Measurements from ENCODE around the gene PTX4.

PTX4 gene

GRCh38 chr16:1502092-1503004, 13.6 kb upstream of the PTX4 start:
- no peak overlapping the region for H3K27ac Mint-ChIP-seq (ENCODE audit: low read depth)
- no peak for ATAC-seq (replicated peaks; ENCODE audit: extremely low read depth, poor library complexity, severe bottlenecking)
- H3K36me3 Mint-ChIP-seq (ENCODE audit: insufficient read depth), result peaks cover 16% of the 10 kb centered on the region

GRCh38 chr16:1501630-1502029, 12.9 kb upstream of the PTX4 start:
- Mint-ChIP-seq H3K4me1 (no peaks in the 10 kb centered on the region), H3K9me3 (no peaks in the 10 kb centered on the region), H3K4me3 (no peak overlapping the region), H3K27me3 (no peaks in the 10 kb centered on the region), H3K36me3 (ENCODE audit: insufficient read depth) (peaks cover 16% of the 10 kb centered on the region), H3K27ac (ENCODE audit: low read depth) (no peak overlapping the region)
- ATAC-seq (replicated peaks; ENCODE audit: extremely low read depth, poor library complexity, severe bottlenecking) (no peak), DNase-seq (ENCODE audit: low spot score in 2 of 2) (no peak)

More at GRCh38 chr16:1502092-1503004, 13.6 kb upstream of the PTX4 start:
- Mint-ChIP-seq H3K27me3 (no peaks in the 10 kb centered on the region), H3K9me3 (no peaks in the 10 kb centered on the region), H3K4me3 (no peak overlapping the region), H3K4me1 (no peaks in the 10 kb centered on the region)
- DNase-seq (ENCODE audit: low spot score in 2 of 2), result no peak

GRCh38 chr16:1500465-1501150, 11.9 kb upstream of the PTX4 start:
- no peaks in the 10 kb centered on the region for H3K27me3 Mint-ChIP-seq
- no peak for ATAC-seq (replicated peaks; ENCODE audit: extremely low read depth, poor library complexity, severe bottlenecking)

GRCh38 chr16:1499756-1500464, 11.2 kb upstream of the PTX4 start:
- no peak for ATAC-seq (replicated peaks; ENCODE audit: extremely low read depth, poor library complexity, severe bottlenecking)
- Mint-ChIP-seq H3K27ac (ENCODE audit: low read depth) (no peak overlapping the region), H3K27me3 (no peaks in the 10 kb centered on the region), H3K4me1 (no peaks in the 10 kb centered on the region), H3K4me3 (no peak overlapping the region), H3K9me3 (no peaks in the 10 kb centered on the region), H3K36me3 (ENCODE audit: insufficient read depth) (peaks cover 16% of the 10 kb centered on the region)
- DNase-seq (ENCODE audit: low spot score in 2 of 2), result no peak

More at GRCh38 chr16:1500465-1501150, 11.9 kb upstream of the PTX4 start:
- peaks cover 15% of the 10 kb centered on the region for H3K36me3 Mint-ChIP-seq (ENCODE audit: insufficient read depth)
- H3K4me1 Mint-ChIP-seq, result no peaks in the 10 kb centered on the region
- no peak for DNase-seq (ENCODE audit: low spot score in 2 of 2)
- H3K4me3 Mint-ChIP-seq, result no peak overlapping the region
- no peaks in the 10 kb centered on the region for H3K9me3 Mint-ChIP-seq
- H3K27ac Mint-ChIP-seq (ENCODE audit: low read depth), result no peak overlapping the region

GRCh38 chr16:1498899-1499676, 10.3 kb upstream of the PTX4 start:
- Mint-ChIP-seq H3K27ac (ENCODE audit: low read depth) (no peak overlapping the region), H3K27me3 (no peaks in the 10 kb centered on the region), H3K4me3 (no peak overlapping the region), H3K4me1 (no peaks in the 10 kb centered on the region), H3K9me3 (no peaks in the 10 kb centered on the region), H3K36me3 (ENCODE audit: insufficient read depth) (peaks cover 16% of the 10 kb centered on the region)
- DNase-seq (ENCODE audit: low spot score in 2 of 2) (no peak), ATAC-seq (replicated peaks; ENCODE audit: extremely low read depth, poor library complexity, severe bottlenecking) (no peak)

- H3K4me1 Mint-ChIP-seq, result peaks cover 9% of the 10 kb centered on the region
- no peaks in the 10 kb centered on the region for H3K27me3 Mint-ChIP-seq
- H3K27ac Mint-ChIP-seq (ENCODE audit: low read depth), result no peak overlapping the region
- no peaks in the 10 kb centered on the region for H3K9me3 Mint-ChIP-seq
- DNase-seq (ENCODE audit: low spot score in 2 of 2) (no peak), ATAC-seq (replicated peaks; ENCODE audit: extremely low read depth, poor library complexity, severe bottlenecking) (no peak)
- H3K4me3 Mint-ChIP-seq, result no peak overlapping the region
- peaks cover 16% of the 10 kb centered on the region for H3K36me3 Mint-ChIP-seq (ENCODE audit: insufficient read depth)
Measured at GRCh38 chr16:1497014-1497598, 8.4 kb upstream of the PTX4 start.

GRCh38 chr16:1496464-1496863, 7.7 kb upstream of the PTX4 start:
- DNase-seq (ENCODE audit: low spot score in 2 of 2) (no peak), ATAC-seq (replicated peaks; ENCODE audit: extremely low read depth, poor library complexity, severe bottlenecking) (no peak)
- Mint-ChIP-seq H3K4me1 (peaks cover 9% of the 10 kb centered on the region), H3K36me3 (ENCODE audit: insufficient read depth) (peaks cover 16% of the 10 kb centered on the region), H3K27me3 (no peaks in the 10 kb centered on the region), H3K4me3 (no peak overlapping the region), H3K27ac (ENCODE audit: low read depth) (no peak overlapping the region), H3K9me3 (no peaks in the 10 kb centered on the region)

- no peak overlapping the region for H3K27ac Mint-ChIP-seq (ENCODE audit: low read depth)
- no peak for DNase-seq (ENCODE audit: low spot score in 2 of 2)
- H3K4me3 Mint-ChIP-seq, result no peak overlapping the region
- ATAC-seq (replicated peaks; ENCODE audit: extremely low read depth, poor library complexity, severe bottlenecking), result no peak
- H3K36me3 Mint-ChIP-seq (ENCODE audit: insufficient read depth), result peaks cover 14% of the 10 kb centered on the region
- no peaks in the 10 kb centered on the region for H3K9me3 Mint-ChIP-seq
- peaks cover 9% of the 10 kb centered on the region for H3K4me1 Mint-ChIP-seq
- no peaks in the 10 kb centered on the region for H3K27me3 Mint-ChIP-seq
Measured at GRCh38 chr16:1495889-1496262, 7.1 kb upstream of the PTX4 start.

GRCh38 chr16:1495211-1495888, 6.6 kb upstream of the PTX4 start:
- H3K9me3 Mint-ChIP-seq, result no peaks in the 10 kb centered on the region
- peak overlapping the region; percentile 88 for H3K4me3 Mint-ChIP-seq
- H3K27me3 Mint-ChIP-seq, result no peaks in the 10 kb centered on the region
- H3K36me3 Mint-ChIP-seq (ENCODE audit: insufficient read depth), result peaks cover 14% of the 10 kb centered on the region
- H3K4me1 Mint-ChIP-seq, result peaks cover 9% of the 10 kb centered on the region
- no peak overlapping the region for H3K27ac Mint-ChIP-seq (ENCODE audit: low read depth)
- ATAC-seq (replicated peaks; ENCODE audit: extremely low read depth, poor library complexity, severe bottlenecking) (no peak), DNase-seq (ENCODE audit: low spot score in 2 of 2) (no peak)

GRCh38 chr16:1494711-1495110, 6.0 kb upstream of the PTX4 start:
- H3K4me3 Mint-ChIP-seq, result peak overlapping the region; percentile 88
- H3K27ac Mint-ChIP-seq (ENCODE audit: low read depth), result no peak overlapping the region
- no peaks in the 10 kb centered on the region for H3K27me3 Mint-ChIP-seq
- ATAC-seq (replicated peaks; ENCODE audit: extremely low read depth, poor library complexity, severe bottlenecking), result no peak
- H3K9me3 Mint-ChIP-seq, result no peaks in the 10 kb centered on the region
- no peak for DNase-seq (ENCODE audit: low spot score in 2 of 2)
- H3K4me1 Mint-ChIP-seq, result peaks cover 9% of the 10 kb centered on the region
- H3K36me3 Mint-ChIP-seq (ENCODE audit: insufficient read depth), result peaks cover 13% of the 10 kb centered on the region

- Mint-ChIP-seq H3K27ac (ENCODE audit: low read depth) (no peak overlapping the region), H3K4me3 (peak overlapping the region; percentile 88), H3K9me3 (no peaks in the 10 kb centered on the region), H3K4me1 (peaks cover 9% of the 10 kb centered on the region), H3K36me3 (ENCODE audit: insufficient read depth) (peaks cover 11% of the 10 kb centered on the region), H3K27me3 (no peaks in the 10 kb centered on the region)
- DNase-seq (ENCODE audit: low spot score in 2 of 2) (no peak), ATAC-seq (replicated peaks; ENCODE audit: extremely low read depth, poor library complexity, severe bottlenecking) (no peak)
Measured at GRCh38 chr16:1494129-1494640, 5.4 kb upstream of the PTX4 start.

Data from central memory CD8-positive, alpha-beta T cell (primary cell).